Ovary (tissue), 9 donors: ENCODE measurements around the gene FAM193A. TPM values are rescaled to one million over a fixed set of nuclear protein-coding genes. Genes with fewer than 3 reads are reported as not detected.
"Not testable (repeated sequence)": the region's sequence is repeated elsewhere in the genome, so short reads cannot be mapped to it uniquely, and the experiment has no call there.

Experiments used
- DNase-seq, 5 donors: peaks; one replicate each; pipeline ENCODE4 v3.0.0-alpha.2; 2019 to 2020
- H3K27ac ChIP-seq, 2 donors: fragments of 200-600 bp; one replicate each; pipeline versions ENCODE4 v1.5.1 to v1.8.0; 2019 to 2022
- H3K27me3 ChIP-seq: fragments of 200-600 bp; one replicate; pipeline ENCODE4 v1.8.0; 2022
- H3K36me3 ChIP-seq: fragments of 200-600 bp; sonication (generic); one replicate; pipeline ENCODE4 v1.5.1; 2019
- H3K4me1 ChIP-seq: one replicate; pipeline ENCODE4 v1.8.1; 2013; ENCODE audit warnings: mild to moderate bottlenecking, moderate library complexity; ENCODE audit not compliant: insufficient read depth
- H3K4me3 ChIP-seq: fragments of 200-600 bp; sonication (generic); one replicate; pipeline ENCODE4 v1.5.1; 2017
- H3K9me3 ChIP-seq, 2 donors: fragments of 200-600 bp in 1 of 2; sonication (generic) in 1 of 2; one replicate each; pipeline versions ENCODE4 v1.5.1 to v1.8.1; 2013 to 2019; ENCODE audit warnings: mild to moderate bottlenecking in 1 of 2, moderate library complexity in 1 of 2
- EP300 ChIP-seq: sonication (generic); formaldehyde crosslinking; IDR thresholded peaks from one replicate; pipeline ENCODE4 v1.6.1; 2017; ENCODE audit warnings: antibody characterized with exemption
- POLR2A ChIP-seq: fragments of 450-650 bp; IDR thresholded peaks from one replicate; pipeline ENCODE4 v1.6.1; 2017; ENCODE audit warnings: antibody characterized with exemption, mild to moderate bottlenecking, moderate library complexity
- WGBS, 3 donors: extraction: QIAGEN DNeasy Blood & Tissue Kit in 1 of 3; methylation state at CpG; one replicate each; pipeline versions ENCODE4 v1.1.5 to v1.1.7; 2013 to 2017; 5-methylcytosine and 5-hydroxymethylcytosine counted together
- intact Hi-C, 4 donors: fragments of 100-400 bp; cut with DNase I; formaldehyde crosslinking; loops; one replicate each; pipeline versions ENCODE4 v1.11.0 to v1.15.1; 2022 to 2023
- polyA plus RNA-seq, 2 donors: library from polyadenylated mRNA; stranded (reverse); fragments of 200-250 nt in 1 of 2; fragments of 350-450 nt in 1 of 2; fragmentation: Illumina TruSeq in 1 of 2; extraction: RNeasy Lipid Tissue Mini Kit (QIAGEN cat#74804) in 1 of 2; gene quantifications; one replicate each; pipeline ENCODE4 v1.2.3, GENCODE V29; 2013 to 2014
- total RNA-seq, 7 donors: library from RNA; depleted of rRNA in 2 of 7; stranded (reverse); fragments of >200 nt in 2 of 7; fragmentation: NEBNext Ultra II Directional in 3 of 7; extraction: Animal tissue kit (Norgen Biotek cat#: 25700) in 3 of 7; gene quantifications; one replicate each; pipeline versions ENCODE4 v1.1.0 to v1.2.4, GENCODE V29; 2016 to 2023
- TF ChIP-seq, protein P1 (sequence below), 3 donors: fragments of 450-650 bp in 2 of 3; fragments of 200-600 bp in 1 of 3; IDR thresholded peaks; one replicate each; pipeline versions ENCODE4 v1.5.1 to v1.8.0; 2016 to 2022; ENCODE audit warnings: antibody characterized with exemption in 3 of 3, mild to moderate bottlenecking in 1 of 3
- donor health status: DM: no; HTN: no; CAD: no; lungs with moderate emphysema.
- donor health status: DM: no; HTN: no; CAD: no.
- donor health status: Bipolar disorder and iron deficiency.
- donor health status: DM: yes; HTN: yes; CAD: no.
- donor health status: DM: no; HTN: no; CAD: no.
- donor health status: DM: yes; HTN: yes; CAD: no.

Gene FAM193A
- total and polyA plus RNA-seq, 9 donors, result 16.0 to 39.1 (median 28.7) TPM

DNA sequence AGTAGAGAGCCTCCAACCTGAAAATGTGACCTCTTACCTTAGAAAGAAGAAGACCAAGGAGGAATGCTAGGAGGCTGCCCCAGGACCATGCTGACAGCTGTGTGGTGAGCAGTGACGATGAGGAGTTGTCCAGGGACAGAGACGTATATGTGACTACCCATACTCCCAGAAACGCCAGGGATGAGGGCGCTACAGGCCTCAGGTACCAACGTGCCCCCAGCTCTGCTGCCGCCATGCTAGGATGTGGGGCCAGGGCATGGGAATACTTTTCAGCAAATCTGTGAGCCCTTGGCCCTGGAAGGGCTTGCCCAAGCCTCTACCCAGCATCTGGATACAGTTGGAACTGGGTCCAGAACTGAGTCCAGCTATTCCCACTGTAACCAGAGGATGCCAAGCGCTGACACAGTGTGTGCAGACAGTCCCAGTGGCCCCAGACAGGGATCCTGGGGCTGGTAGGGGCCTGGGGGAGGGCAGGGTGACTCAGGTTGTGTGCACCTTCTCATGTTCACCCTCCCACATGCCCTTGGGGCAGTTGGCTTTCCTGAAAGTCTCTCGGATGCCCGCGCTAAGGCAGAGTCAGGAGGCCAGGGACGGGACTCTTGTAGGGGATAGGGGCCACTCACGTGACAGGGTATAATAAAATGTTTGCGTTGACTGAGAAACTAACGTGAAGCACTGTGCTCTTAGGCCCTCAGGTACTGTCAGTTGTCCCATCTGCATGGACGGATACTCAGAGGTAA is 23.9 kb upstream of the FAM193A start:
- Histone ChIP-seq H3K4me3 (no peak overlapping the region), H3K36me3 (no peaks in the 10 kb centered on the region), H3K27ac (no peak overlapping the region), H3K27me3 (no peaks in the 10 kb centered on the region), H3K9me3 (no peaks in the 10 kb centered on the region), H3K4me1 (peaks cover 6% of the 10 kb centered on the region)
- TF ChIP-seq, protein P1, sequence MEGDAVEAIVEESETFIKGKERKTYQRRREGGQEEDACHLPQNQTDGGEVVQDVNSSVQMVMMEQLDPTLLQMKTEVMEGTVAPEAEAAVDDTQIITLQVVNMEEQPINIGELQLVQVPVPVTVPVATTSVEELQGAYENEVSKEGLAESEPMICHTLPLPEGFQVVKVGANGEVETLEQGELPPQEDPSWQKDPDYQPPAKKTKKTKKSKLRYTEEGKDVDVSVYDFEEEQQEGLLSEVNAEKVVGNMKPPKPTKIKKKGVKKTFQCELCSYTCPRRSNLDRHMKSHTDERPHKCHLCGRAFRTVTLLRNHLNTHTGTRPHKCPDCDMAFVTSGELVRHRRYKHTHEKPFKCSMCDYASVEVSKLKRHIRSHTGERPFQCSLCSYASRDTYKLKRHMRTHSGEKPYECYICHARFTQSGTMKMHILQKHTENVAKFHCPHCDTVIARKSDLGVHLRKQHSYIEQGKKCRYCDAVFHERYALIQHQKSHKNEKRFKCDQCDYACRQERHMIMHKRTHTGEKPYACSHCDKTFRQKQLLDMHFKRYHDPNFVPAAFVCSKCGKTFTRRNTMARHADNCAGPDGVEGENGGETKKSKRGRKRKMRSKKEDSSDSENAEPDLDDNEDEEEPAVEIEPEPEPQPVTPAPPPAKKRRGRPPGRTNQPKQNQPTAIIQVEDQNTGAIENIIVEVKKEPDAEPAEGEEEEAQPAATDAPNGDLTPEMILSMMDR (IDR thresholded peaks at IDR 0.05), result no peak
- TF ChIP-seq POLR2A (no peak), EP300 (no peak)
- DNase-seq, result no peak
- 91 to 93% (median 93%) methylated on average over 15 of the region's 15 CpGs for WGBS, 3 donors
- intact Hi-C loops, result no loop called here

- H3K4me1 ChIP-seq, H3K9me3 ChIP-seq, H3K36me3 ChIP-seq, H3K4me3 ChIP-seq, H3K27me3 ChIP-seq, DNase-seq, H3K27ac ChIP-seq, intact Hi-C loops: not testable (repeated sequence)
- WGBS, 3 donors, result 74 to 88% (median 79%) methylated on average over 9 of the region's 9 CpGs
Measured at GRCh38 chr4:2514193-2514592, 22.3 kb upstream of the FAM193A start.

GRCh38 chr4:2514944-2515343 is 21.5 kb upstream of the FAM193A start:
- H3K36me3 ChIP-seq, H3K9me3 ChIP-seq, H3K27ac ChIP-seq, H3K4me3 ChIP-seq, H3K27me3 ChIP-seq, intact Hi-C loops, H3K4me1 ChIP-seq: not testable (repeated sequence)
- DNase-seq, result peak in 2 of 5 donors; percentile 52 to 56
- 32 to 36% (median 35%) methylated on average over 11 of the region's 11 CpGs for WGBS, 3 donors

GRCh38 chr4:2515830-2516550 is 20.5 kb upstream of the FAM193A start:
- no peak for TF ChIP-seq EP300
- TF ChIP-seq, protein P1 (IDR thresholded peaks at IDR 0.05), result no peak
- TF ChIP-seq POLR2A, result no peak
- intact Hi-C loops, result no loop called here
- Histone ChIP-seq H3K27me3 (no peaks in the 10 kb centered on the region), H3K27ac (peak overlapping the region in 1 of 2 donors; percentile 21), H3K9me3 (no peaks in the 10 kb centered on the region), H3K4me3 (no peak overlapping the region), H3K36me3 (no peaks in the 10 kb centered on the region), H3K4me1 (peaks cover 6% of the 10 kb centered on the region)
- WGBS, 3 donors, result 25 to 34% (median 27%) methylated on average over 3 to 4 of the region's 4 CpGs
- peak; percentile 40 to 72 (median 52) for DNase-seq

- no peaks in the 10 kb centered on the region for H3K27me3 ChIP-seq
- H3K36me3 ChIP-seq, result no peaks in the 10 kb centered on the region
- no peak overlapping the region for H3K4me3 ChIP-seq
- intact Hi-C loops, result no loop called here
- no peak overlapping the region for H3K27ac ChIP-seq
- 80 to 94% (median 89%) methylated on average over 2 of the region's 2 CpGs for WGBS, 3 donors
- no peak for DNase-seq
- TF ChIP-seq, protein P1 (IDR thresholded peaks at IDR 0.05), result no peak
- no peak for TF ChIP-seq EP300
- peaks cover 6% of the 10 kb centered on the region for H3K4me1 ChIP-seq
- H3K9me3 ChIP-seq, result no peaks in the 10 kb centered on the region
Measured at GRCh38 chr4:2516635-2517034, 19.8 kb upstream of the FAM193A start.
